IMR-90 (cell line): ENCODE measurements around the gene DACH1. TPM values are rescaled to one million over a fixed set of nuclear protein-coding genes. Genes with fewer than 3 reads are reported as not detected.

Experiments
- ATAC-seq: fragments of 200-7000 bp; cut with Tn5 transposase; 2 replicates; pipeline ENCODE4 v1.9.1; 2020; ENCODE audit warnings: low read depth, mild to moderate bottlenecking, moderate library complexity
- BruUV-seq: library from RNA; stranded (reverse); fragments of 400-500 nt; replicated peaks from 2 replicates; lab custom pipeline; 2021; lab: Mats Ljungman, UMichigan
- CTCF ChIA-PET: fragments of 300-600 bp; formaldehyde crosslinking; extraction: SDS; loops from one replicate; lab custom pipeline; 2021; ENCODE audit warnings: antibody characterized with exemption; lab: Yijun Ruan, JAX
- POLR2A ChIA-PET: fragments of 300-600 bp; sonication (Branson Sonifier 250); formaldehyde crosslinking; loops from one replicate; lab custom pipeline; 2022; ENCODE audit warnings: antibody characterized with exemption; ENCODE audit not compliant: unreplicated experiment; lab: Charles Lee
- DNase-seq: peaks from one replicate; pipeline ENCODE4 v3.0.0; 2013
- H2AFZ ChIP-seq: replicated peaks from 2 replicates; pipeline ENCODE3; 2013; ENCODE audit warnings: low read length, mild to moderate bottlenecking; ENCODE audit not compliant: poor library complexity
- H2AK5ac ChIP-seq: 2 replicates; pipeline ENCODE4 v1.6.1; 2013; ENCODE audit warnings: low read depth, low read length, inconsistent platforms
- H2AK9ac ChIP-seq: replicated peaks from 2 replicates; pipeline ENCODE3; 2013; ENCODE audit warnings: mild to moderate bottlenecking, low read depth, low read length, moderate library complexity; ENCODE audit not compliant: poor library complexity
- H2BK120ac ChIP-seq: 2 replicates; pipeline ENCODE4 v1.6.1; 2013; ENCODE audit warnings: low read depth, low read length, inconsistent platforms
- H2BK15ac ChIP-seq: 3 replicates; pipeline ENCODE4 v1.6.1; 2013; ENCODE audit warnings: low read depth, low read length, inconsistent platforms
- H2BK20ac ChIP-seq: 2 replicates; pipeline ENCODE4 v1.6.1; 2013; ENCODE audit warnings: low read depth, mild to moderate bottlenecking, inconsistent platforms, low read length, moderate library complexity
- H2BK5ac ChIP-seq: 2 replicates; pipeline ENCODE4 v1.6.1; 2013; ENCODE audit warnings: mild to moderate bottlenecking, low read depth, low read length, inconsistent platforms; ENCODE audit not compliant: poor library complexity, severe bottlenecking
- H3K14ac ChIP-seq: replicated peaks from 2 replicates; pipeline ENCODE4 v1.6.1; 2013; ENCODE audit warnings: low read depth, low read length, inconsistent platforms
- H3K18ac ChIP-seq: 2 replicates; pipeline ENCODE4 v1.6.1; 2013; ENCODE audit warnings: low read depth, low read length, control low read depth
- H3K23ac ChIP-seq: 2 replicates; pipeline ENCODE4 v1.6.1; 2013; ENCODE audit warnings: low read depth, low read length, inconsistent platforms
- H3K27ac ChIP-seq: 2 replicates; pipeline ENCODE4 v1.5.1; 2013; ENCODE audit warnings: mild to moderate bottlenecking, control low read depth, low read length; ENCODE audit not compliant: insufficient read depth
- H3K27me3 ChIP-seq: 2 replicates; pipeline ENCODE4 v1.6.1; 2013; ENCODE audit warnings: low read length; ENCODE audit not compliant: control insufficient read depth, insufficient read depth
- H3K36me3 ChIP-seq: 2 replicates; pipeline ENCODE4 v1.6.1; 2013; ENCODE audit warnings: low read length, mixed read lengths; ENCODE audit not compliant: control insufficient read depth, insufficient read depth
- H3K4ac ChIP-seq: 2 replicates; pipeline ENCODE4 v1.6.1; 2013; ENCODE audit warnings: low read depth, low read length, inconsistent platforms
- H3K4me1 ChIP-seq: 2 replicates; pipeline ENCODE4 v1.6.1; 2013; ENCODE audit warnings: low read length, mixed read lengths; ENCODE audit not compliant: control insufficient read depth, insufficient read depth
- H3K4me2 ChIP-seq: 2 replicates; pipeline ENCODE4 v1.6.1; 2013; ENCODE audit warnings: low read depth, mild to moderate bottlenecking, control low read depth, low read length, moderate library complexity
- H3K4me3 ChIP-seq: 2 replicates; pipeline ENCODE4 v1.5.1; 2013; ENCODE audit warnings: low read depth, mild to moderate bottlenecking, control low read depth, low read length, moderate library complexity; ENCODE audit not compliant: insufficient read depth
- H3K56ac ChIP-seq: 2 replicates; pipeline ENCODE4 v1.6.1; 2013; ENCODE audit warnings: low read length, inconsistent platforms; ENCODE audit not compliant: insufficient read depth; ENCODE audit errors: extremely low read depth
- H3K79me1 ChIP-seq, 2 experiments: 2 replicates each; pipeline ENCODE4 v1.6.1; 2013; ENCODE audit warnings: low read length in 2 of 2, inconsistent platforms in 1 of 2, low read depth in 1 of 2
- H3K9ac ChIP-seq: 2 replicates; pipeline ENCODE4 v1.6.1; 2013; ENCODE audit warnings: low read depth, low read length, control low read depth
- H3K9me1 ChIP-seq: 2 replicates; pipeline ENCODE4 v1.6.1; 2013; ENCODE audit warnings: low read length, inconsistent platforms; ENCODE audit not compliant: insufficient read depth
- H3K9me3 ChIP-seq: 2 replicates; pipeline ENCODE4 v1.6.1; 2013; ENCODE audit warnings: low read length; ENCODE audit not compliant: control insufficient read depth, insufficient read depth
- H4K20me1 ChIP-seq: 2 replicates; pipeline ENCODE4 v1.6.1; 2013; ENCODE audit warnings: low read length, inconsistent platforms; ENCODE audit not compliant: insufficient read depth
- H4K5ac ChIP-seq: 2 replicates; pipeline ENCODE4 v1.6.1; 2013; ENCODE audit warnings: mild to moderate bottlenecking, low read depth, low read length, control low read depth
- H4K8ac ChIP-seq, 2 experiments: 2 replicates each; pipeline ENCODE4 v1.6.1; 2013; ENCODE audit warnings: low read depth in 2 of 2, low read length in 2 of 2, control low read depth in 1 of 2, inconsistent platforms in 1 of 2
- H4K91ac ChIP-seq: 2 replicates; pipeline ENCODE4 v1.6.1; 2013; ENCODE audit warnings: low read depth, low read length, inconsistent platforms; ENCODE audit not compliant: insufficient read depth
- BHLHE40 ChIP-seq: fragments of 150-350 bp; IDR thresholded peaks from 2 replicates; pipeline ENCODE4 v1.6.1; 2016; ENCODE audit warnings: mild to moderate bottlenecking, low read depth, low read length
- CEBPB ChIP-seq: IDR thresholded peaks from 2 replicates; pipeline ENCODE4 v1.6.1; 2012; ENCODE audit warnings: low read depth, low read length, improper control_type of control experiment
- CHD1 ChIP-seq: IDR thresholded peaks from 2 replicates; pipeline ENCODE4 v1.6.1; 2012; ENCODE audit warnings: low read depth, low read length, improper control_type of control experiment
- CTCF ChIP-seq: conservative IDR thresholded peaks from 2 replicates; pipeline ENCODE4 v1.5.1; 2012; ENCODE audit warnings: mild to moderate bottlenecking, low read depth, low read length, improper control_type of control experiment
- ELK1 ChIP-seq: fragments of 150-350 bp; IDR thresholded peaks from 2 replicates; pipeline ENCODE4 v1.6.1; 2016; ENCODE audit warnings: low read depth, mild to moderate bottlenecking, low read length, moderate library complexity, borderline replicate concordance
- FOS ChIP-seq: fragments of 150-350 bp; IDR thresholded peaks from 2 replicates; pipeline ENCODE4 v1.6.1; 2016; ENCODE audit warnings: low read depth, low read length
- MAFK ChIP-seq: IDR thresholded peaks from 2 replicates; pipeline ENCODE4 v1.6.1; 2012; ENCODE audit warnings: low read depth, low read length, improper control_type of control experiment
- MAZ ChIP-seq: IDR thresholded peaks from 2 replicates; pipeline ENCODE4 v1.6.1; 2012; ENCODE audit warnings: low read depth, mild to moderate bottlenecking, low read length, improper control_type of control experiment, moderate library complexity, borderline replicate concordance
- MXI1 ChIP-seq: IDR thresholded peaks from 2 replicates; pipeline ENCODE4 v1.6.1; 2012; ENCODE audit warnings: low read depth, mild to moderate bottlenecking, low read length, moderate library complexity, borderline replicate concordance
- NFE2L2 ChIP-seq: fragments of 150-350 bp; IDR thresholded peaks from 2 replicates; pipeline ENCODE4 v1.6.1; 2016; ENCODE audit warnings: low read depth, mild to moderate bottlenecking, low read length
- POLR2A ChIP-seq: IDR thresholded peaks from 2 replicates; pipeline ENCODE4 v1.6.1; 2012; ENCODE audit warnings: mild to moderate bottlenecking, low read depth, low read length
- RAD21 ChIP-seq: IDR thresholded peaks from 2 replicates; pipeline ENCODE4 v1.6.1; 2012; ENCODE audit warnings: low read length, improper control_type of control experiment
- RCOR1 ChIP-seq: IDR thresholded peaks from 2 replicates; pipeline ENCODE4 v1.6.1; 2012; ENCODE audit warnings: mild to moderate bottlenecking, low read length, improper control_type of control experiment; ENCODE audit not compliant: insufficient replicate concordance
- RFX5 ChIP-seq: IDR thresholded peaks from 2 replicates; pipeline ENCODE4 v1.8.0; 2012; ENCODE audit warnings: low read depth, mild to moderate bottlenecking, low read length, moderate library complexity
- SMC3 ChIP-seq: fragments of 150-350 bp; IDR thresholded peaks from 2 replicates; pipeline ENCODE4 v1.6.1; 2016; ENCODE audit warnings: low read depth, mild to moderate bottlenecking, antibody characterized with exemption, low read length, moderate library complexity
- USF2 ChIP-seq: fragments of 150-350 bp; IDR thresholded peaks from 2 replicates; pipeline ENCODE4 v1.6.1; 2017; ENCODE audit warnings: mild to moderate bottlenecking, antibody characterized with exemption, low read length, low read depth
- WGBS, 2 experiments: methylation state at CpG; one replicate each; pipeline versions ENCODE4 v1.1.5 to v1.1.7; 2013; ENCODE audit warnings: missing lambda C conversion rate in 2 of 2; ENCODE audit not compliant: insufficient read length in 1 of 2; ENCODE audit errors: extremely low coverage in 2 of 2; 5-methylcytosine and 5-hydroxymethylcytosine counted together
- dilution Hi-C: fragments of 300-500 bp; cut with HindIII; formaldehyde crosslinking; loops from one replicate; pipeline ENCODE4 v1.14.3; 2018; ENCODE audit warnings: low sequenced_read_pairs; ENCODE audit not compliant: unreplicated experiment
- in situ Hi-C: fragments of 300-500 bp; cut with MboI; formaldehyde crosslinking; loops from 3 replicates; pipeline ENCODE4 v1.14.3; 2019; ENCODE audit warnings: low sequenced_read_pairs, inconsistent platforms, mixed read lengths
- intact Hi-C: fragments of 100-400 bp; cut with micrococcal nuclease; formaldehyde crosslinking; loops from 2 replicates; pipeline ENCODE4 v1.10.0; 2022
- polyA plus RNA-seq, 3 experiments: library from polyadenylated mRNA; depleted of rRNA; stranded (reverse); fragments of >200 nt; gene quantifications; 2 replicates each; pipeline ENCODE4 v1.2.3, GENCODE V29; 2012; ENCODE audit warnings: low replicate concordance in 1 of 3
- total RNA-seq: library from RNA; depleted of rRNA; stranded (reverse); fragments of >200 nt; gene quantifications from 2 replicates; pipeline ENCODE4 v1.2.3, GENCODE V29; 2012

DACH1 gene
- total and polyA plus RNA-seq, 2 of the 4 experiments (the other 2 are of a cell fraction): not detected

GRCh38 chr13:71858647-71859046 lies 8.4 kb downstream of the DACH1 start:
- H2AFZ ChIP-seq: no peak overlapping the region
- H3K9ac ChIP-seq: no peak overlapping the region
- no peak overlapping the region for H3K23ac ChIP-seq
- H3K36me3 ChIP-seq: no peaks in the 10 kb centered on the region
- H3K4me3 ChIP-seq: no peak overlapping the region
- ChIA-PET POLR2A (no interaction called here), CTCF (no interaction called here)
- no peak overlapping the region for H2BK15ac ChIP-seq
- H4K5ac ChIP-seq: no peak overlapping the region
- no peak overlapping the region for H3K27ac ChIP-seq
- no peak overlapping the region for H3K4ac ChIP-seq
- no peak overlapping the region for H4K8ac ChIP-seq
- no peak overlapping the region for H3K56ac ChIP-seq
- dilution Hi-C loops: no loop called here
- no peak overlapping the region for H2BK20ac ChIP-seq
- no peak overlapping the region for H2BK5ac ChIP-seq
- H3K4me1 ChIP-seq: no peaks in the 10 kb centered on the region
- H3K9me3 ChIP-seq: no peaks in the 10 kb centered on the region
- no peaks in the 10 kb centered on the region for H3K79me1 ChIP-seq
- H4K20me1 ChIP-seq: no peaks in the 10 kb centered on the region
- no peak overlapping the region for H3K4me2 ChIP-seq
- no peak for TF ChIP-seq NFE2L2
- no peak for TF ChIP-seq POLR2A
- no peak for TF ChIP-seq FOS
- TF ChIP-seq CHD1: no peak
- no peak for TF ChIP-seq MAFK
- no peak for TF ChIP-seq CTCF
- no peak for TF ChIP-seq CEBPB
- TF ChIP-seq RCOR1: no peak
- TF ChIP-seq RAD21: no peak
- TF ChIP-seq MXI1: no peak
- no peak for TF ChIP-seq MAZ
- TF ChIP-seq BHLHE40: no peak
- no peak for TF ChIP-seq USF2
- no peak for TF ChIP-seq SMC3
- no peak for TF ChIP-seq ELK1
- TF ChIP-seq RFX5: no peak
- ATAC-seq: no peak
- no peak overlapping the region for H2AK5ac ChIP-seq
- no peak overlapping the region for H4K91ac ChIP-seq
- H3K18ac ChIP-seq: no peak overlapping the region
- BruUV-seq: no TSS peak
- no peak overlapping the region for H2BK120ac ChIP-seq
- H3K9me1 ChIP-seq: no peaks in the 10 kb centered on the region
- WGBS, 2 experiments: no CpG with 5 or more reads among the region's 1 CpG
- in situ Hi-C loops: no loop called here
- no peaks in the 10 kb centered on the region for H3K27me3 ChIP-seq
- DNase-seq: no peak
- H2AK9ac ChIP-seq: no peak overlapping the region
- intact Hi-C loops: no loop called here
- no peak overlapping the region for H3K14ac ChIP-seq
